Stomach (tissue), 19 donors: ENCODE results near the gene RIMOC1. TPM values are rescaled to one million over a fixed set of nuclear protein-coding genes. Genes with fewer than 3 reads are reported as not detected.

Experiments used
- DNase-seq, 2 donors: peaks; one replicate each; pipeline versions ENCODE4 v3.0.0 to v3.0.0-alpha.2; 2013 to 2019
- H3K27ac ChIP-seq, 5 donors: fragments of 200-600 bp in 4 of 5; sonication (generic) in 4 of 5; one replicate each; pipeline ENCODE4 v1.5.1; 2013 to 2019; ENCODE audit warnings: mild to moderate bottlenecking in 1 of 5, moderate library complexity in 1 of 5
- H3K27me3 ChIP-seq, 3 donors: fragments of 200-600 bp; sonication (generic); one replicate each; pipeline ENCODE4 v1.5.1; 2017 to 2019; ENCODE audit warnings: mixed run types in 1 of 3
- H3K36me3 ChIP-seq, 4 donors: fragments of 200-600 bp; sonication (generic); 1 replicate in 3 of 4; 2 replicates in 1 of 4; pipeline ENCODE4 v1.5.1; 2016 to 2019
- H3K4me1 ChIP-seq, 4 donors: fragments of 200-600 bp; sonication (generic); one replicate each; pipeline ENCODE4 v1.5.1; 2016 to 2019
- H3K4me3 ChIP-seq, 4 donors: fragments of 200-600 bp; sonication (generic) in 3 of 4; one replicate each; pipeline ENCODE4 v1.5.1; 2016 to 2019; ENCODE audit warnings: mild to moderate bottlenecking in 1 of 4
- H3K9me3 ChIP-seq, 4 donors: fragments of 200-600 bp; sonication (generic); one replicate each; pipeline ENCODE4 v1.5.1; 2016 to 2019
- CTCF ChIP-seq, 7 experiments: fragments of 450-650 bp in 4 of 7; fragments of 200-600 bp in 3 of 7; sonication (generic) in 3 of 7; IDR thresholded peaks; one replicate each; pipeline ENCODE4 v1.5.1; 2016 to 2019; ENCODE audit warnings: antibody characterized with exemption in 7 of 7, control low read depth in 2 of 7, mild to moderate bottlenecking in 1 of 7
- EP300 ChIP-seq: sonication (generic); formaldehyde crosslinking; IDR thresholded peaks from one replicate; pipeline ENCODE4 v1.6.1; 2017; ENCODE audit warnings: antibody characterized with exemption
- POLR2A ChIP-seq, 4 donors: fragments of 450-650 bp; IDR thresholded peaks; one replicate each; pipeline ENCODE4 v1.6.1; 2016; ENCODE audit warnings: antibody characterized with exemption in 4 of 4, control low read depth in 2 of 4, mild to moderate bottlenecking in 1 of 4, moderate library complexity in 1 of 4
- POLR2AphosphoS5 ChIP-seq, 3 donors: sonication (generic); formaldehyde crosslinking; IDR thresholded peaks; one replicate each; pipeline ENCODE4 v1.6.1; 2016; ENCODE audit warnings: antibody characterized with exemption in 3 of 3
- WGBS, 5 donors: extraction: QIAGEN DNeasy Blood & Tissue Kit in 3 of 5; methylation state at CpG; one replicate each; pipeline versions ENCODE4 v1.1.5 to v1.1.7; 2013 to 2018; 5-methylcytosine and 5-hydroxymethylcytosine counted together
- intact Hi-C: fragments of 100-400 bp; cut with DNase I; formaldehyde crosslinking; loops from one replicate; pipeline ENCODE4 v1.15.1; 2023; ENCODE audit warnings: low total_unique reads
- long read RNA-seq, 10 donors: transcript quantifications; one replicate each; lab custom pipeline, GENCODE V29; 2026
- polyA plus RNA-seq, 3 donors: library from polyadenylated mRNA; stranded (reverse); fragments of 200-250 nt; gene quantifications; one replicate each; pipeline ENCODE4 v1.2.3, GENCODE V29; 2013
- total RNA-seq, 5 donors: library from RNA; depleted of rRNA; stranded (reverse); fragments of >200 nt; gene quantifications; one replicate each; pipeline versions ENCODE4 v1.1.0 to v1.2.3, GENCODE V29; 2014 to 2016
- donor health status: healthy with polysubstance abuse.
- donor health status: Bipolar disorder and iron deficiency.
- donor health status: healthy.

The RIMOC1 gene
- 10 to 100 TPM in 3 of 5 donors, 1 to 10 TPM in 2; 5.8 to 33.8 (median 21.2) TPM for total RNA-seq
- polyA plus RNA-seq = 1 to 10 TPM; 5.6 to 7.3 (median 6.8) TPM
- long read RNA-seq, donor 1 = 0 reads
- long read RNA-seq, donor 2, full-length matches to known transcripts = 3 of 3 reads
- long read RNA-seq, donor 2, partial matches to known transcripts = 0 of 3 reads
- long read RNA-seq, donor 2, other reads (novel, unspliced or antisense) = 0 of 3 reads
- long read RNA-seq, donor 3, full-length matches to known transcripts = 6 of 6 reads
- long read RNA-seq, donor 3, partial matches to known transcripts = 0 of 6 reads
- long read RNA-seq, donor 3, other reads (novel, unspliced or antisense) = 0 of 6 reads
- long read RNA-seq, donor 4 = 0 reads
- long read RNA-seq, donor 5, full-length matches to known transcripts = 3 of 3 reads
- long read RNA-seq, donor 5, partial matches to known transcripts = 0 of 3 reads
- long read RNA-seq, donor 5, other reads (novel, unspliced or antisense) = 0 of 3 reads
- long read RNA-seq, donor 6, full-length matches to known transcripts = 14 of 14 reads
- long read RNA-seq, donor 6, partial matches to known transcripts = 0 of 14 reads
- long read RNA-seq, donor 6, other reads (novel, unspliced or antisense) = 0 of 14 reads
- long read RNA-seq, donor 7, full-length matches to known transcripts = 6 of 6 reads
- long read RNA-seq, donor 7, partial matches to known transcripts = 0 of 6 reads
- long read RNA-seq, donor 7, other reads (novel, unspliced or antisense) = 0 of 6 reads
- long read RNA-seq, donor 8, full-length matches to known transcripts = 3 of 3 reads
- long read RNA-seq, donor 8, partial matches to known transcripts = 0 of 3 reads
- long read RNA-seq, donor 8, other reads (novel, unspliced or antisense) = 0 of 3 reads
- long read RNA-seq, donor 9, full-length matches to known transcripts = 4 of 36 reads
- long read RNA-seq, donor 9, partial matches to known transcripts = 32 of 36 reads
- long read RNA-seq, donor 9, other reads (novel, unspliced or antisense) = 0 of 36 reads
- long read RNA-seq, donor 10, full-length matches to known transcripts = 2 of 2 reads
- long read RNA-seq, donor 10, partial matches to known transcripts = 0 of 2 reads
- long read RNA-seq, donor 10, other reads (novel, unspliced or antisense) = 0 of 2 reads

DNA sequence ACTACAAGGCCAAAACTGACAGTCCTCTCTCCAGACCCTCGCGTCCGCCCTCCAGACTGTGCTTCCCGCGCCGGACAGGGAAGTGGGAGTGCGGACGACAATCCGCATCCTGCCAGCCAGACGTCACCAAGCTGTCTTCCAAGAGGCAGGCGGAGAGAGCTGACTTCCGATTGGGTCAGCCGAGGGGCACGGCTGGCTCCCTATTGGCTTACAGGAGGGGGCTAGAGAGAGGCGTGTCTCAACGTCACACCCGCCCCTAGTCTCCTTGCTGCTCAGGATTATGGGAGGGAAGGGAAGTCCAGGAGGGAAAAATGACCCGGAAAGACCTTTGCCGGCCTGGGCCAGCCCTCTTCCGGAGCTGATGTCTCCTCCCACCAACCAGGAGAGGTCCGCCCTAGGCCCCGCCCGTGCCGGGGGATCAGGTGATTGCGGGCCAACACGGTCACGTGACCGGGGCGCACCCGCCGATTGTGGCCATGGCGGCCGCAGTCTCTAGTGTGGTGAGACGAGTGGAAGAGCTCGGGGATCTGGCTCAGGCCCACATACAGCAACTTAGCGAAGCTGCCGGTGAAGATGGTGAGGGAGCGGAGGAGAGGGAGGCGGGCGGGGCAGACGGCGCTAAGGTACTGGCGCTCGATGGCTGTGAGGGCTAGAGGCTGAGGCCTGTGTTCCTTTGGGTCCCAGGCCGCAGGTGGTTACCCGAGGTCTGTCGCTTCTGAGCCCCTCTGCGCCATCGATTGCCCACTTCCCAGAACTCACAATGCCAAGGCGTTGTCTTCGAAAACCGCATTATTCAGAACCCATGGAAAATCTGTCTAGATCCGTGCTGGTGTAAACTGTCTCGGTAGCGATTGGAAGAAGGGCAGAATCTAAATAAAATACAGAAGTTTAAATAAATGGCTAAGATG lies at the start of gene RIMOC1:
RIMOC1 (plus strand) TSS at position 453 of the 908 bp plus-strand sequence; CDS start at position 477, 24 bp downstream.
- H3K4me1 ChIP-seq = peaks cover 16 to 33% (median 25%) of the 10 kb centered on the region in 4 donors
- peak within 1 kb of the TSS; percentile 74 to 90 (median 84) for H3K4me3 ChIP-seq
- H3K27ac ChIP-seq = peak within 1 kb of the TSS; percentile 89 to 92 (median 90)
- intact Hi-C loops = no loop called here
- peak; percentile 98 to 100 for DNase-seq
- peaks cover 9 to 23% (median 18%) of the 10 kb centered on the region in 4 donors for H3K36me3 ChIP-seq
- TF ChIP-seq EP300 (peak; percentile 49), POLR2A (IDR thresholded peaks at IDR 0.05) (peak in 2 of 4 donors; percentile 81 to 89), CTCF (IDR thresholded peaks at IDR 0.05) (no peak), POLR2AphosphoS5 (IDR thresholded peaks at IDR 0.05) (peak; percentile 95 to 99 (median 98))
- H3K27me3 ChIP-seq = no peaks in the 10 kb centered on the region
- no peaks in the 10 kb centered on the region for H3K9me3 ChIP-seq
- 0 to 1% (median 0%) methylated on average over 34 to 55 of the region's 55 CpGs for WGBS, 5 donors

DNA sequence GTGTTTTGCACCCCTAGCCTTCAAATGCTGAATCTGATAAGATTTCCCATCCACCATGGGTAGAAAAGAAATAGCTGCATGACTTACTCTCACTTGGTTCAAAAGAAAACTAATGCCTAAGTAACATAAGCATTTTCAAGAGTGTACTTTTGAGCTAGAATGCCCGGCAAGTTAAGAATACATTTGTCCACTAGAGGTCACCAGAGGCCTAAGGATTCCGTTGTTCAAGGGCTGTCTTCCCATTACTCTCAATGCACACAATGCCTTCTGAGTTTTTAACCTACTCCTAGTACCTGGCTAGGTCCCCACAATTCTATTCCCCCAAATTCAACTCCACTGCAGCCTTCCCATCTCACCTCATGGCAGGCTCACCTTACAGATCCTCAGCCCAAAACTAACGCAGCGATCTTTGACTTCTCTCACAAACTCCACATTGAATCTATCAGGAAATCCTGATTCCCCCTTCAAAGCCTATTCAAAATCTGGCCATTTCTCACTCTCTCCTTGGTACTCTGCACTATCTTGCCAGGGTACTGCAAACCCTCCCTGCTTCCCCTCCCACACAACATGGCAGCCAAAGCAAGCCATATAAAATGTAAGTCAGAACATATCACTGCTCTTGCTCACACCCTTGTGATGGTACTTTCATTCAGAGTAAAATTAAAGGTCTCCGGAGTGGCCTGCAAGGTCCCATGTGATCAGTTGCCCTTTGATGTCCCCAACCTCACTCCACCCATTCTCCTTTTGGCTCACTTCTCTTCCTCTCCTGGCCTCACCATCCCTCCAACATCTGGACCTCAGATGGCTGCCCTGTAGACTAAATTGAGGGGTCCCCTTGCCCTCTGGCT lies 47.3 kb upstream of the RIMOC1 start:
- Histone ChIP-seq H3K36me3 (peaks cover 17 to 78% (median 68%) of the 10 kb centered on the region in 4 donors), H3K9me3 (no peaks in the 10 kb centered on the region), H3K4me1 (peaks cover 0 to 6% (median 0%) of the 10 kb centered on the region in 4 donors), H3K4me3 (no peak overlapping the region), H3K27ac (no peak overlapping the region), H3K27me3 (no peaks in the 10 kb centered on the region)
- TF ChIP-seq POLR2AphosphoS5 (IDR thresholded peaks at IDR 0.05) = peak in 1 of 3 donors; percentile 18
- peak in 5 of 7 experiments; percentile 40 to 76 (median 69) for TF ChIP-seq CTCF (IDR thresholded peaks at IDR 0.05)
- no peak for TF ChIP-seq EP300
- intact Hi-C loops = loop anchor here (5.0 to 10.0 kb wide), 3 partner anchors 78 to 908 kb away; no protein-coding TSS in a partner anchor
- WGBS, 5 donors = 43 to 50% (median 48%) methylated on average over 5 of the region's 5 CpGs
- DNase-seq = peak in 1 of 2 donors; percentile 90

DNA sequence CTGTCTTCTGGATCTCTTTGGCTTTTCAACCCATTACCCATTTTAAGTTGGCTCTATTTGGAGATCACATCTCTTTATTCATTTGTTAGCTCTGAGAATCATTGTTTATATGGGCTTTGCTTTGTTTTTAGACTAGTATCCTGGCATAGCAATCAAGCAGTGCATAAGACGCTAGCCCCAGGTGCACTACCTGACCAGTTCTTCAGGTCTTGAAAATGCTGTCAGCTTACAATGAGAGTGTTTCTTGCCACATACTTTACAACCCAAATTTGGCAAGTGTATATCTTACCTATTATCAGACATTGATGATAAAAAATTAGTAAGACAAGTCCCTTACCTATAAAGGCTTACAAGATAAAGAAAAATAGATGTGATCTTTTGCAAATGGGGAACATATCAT lies 46.2 kb upstream of the RIMOC1 start:
- TF ChIP-seq POLR2AphosphoS5 (IDR thresholded peaks at IDR 0.05) = no peak
- no peak for TF ChIP-seq EP300
- TF ChIP-seq POLR2A (IDR thresholded peaks at IDR 0.05) = no peak
- no peak for TF ChIP-seq CTCF (IDR thresholded peaks at IDR 0.05)
- H3K27me3 ChIP-seq = no peaks in the 10 kb centered on the region
- H3K9me3 ChIP-seq = no peaks in the 10 kb centered on the region
- DNase-seq = no peak
- peaks cover 0 to 6% (median 0%) of the 10 kb centered on the region in 4 donors for H3K4me1 ChIP-seq
- H3K4me3 ChIP-seq = no peak overlapping the region
- intact Hi-C loops = loop anchor here (5.0 to 10.0 kb wide), 3 partner anchors 77 to 907 kb away; no protein-coding TSS in a partner anchor
- H3K36me3 ChIP-seq = peaks cover 7 to 74% (median 62%) of the 10 kb centered on the region in 4 donors
- WGBS, 5 donors = 53 to 79% (median 54%) methylated on average over 1 of the region's 1 CpG
- no peak overlapping the region for H3K27ac ChIP-seq
